Stimulated activated CD4-positive, alpha-beta T cell treated with anti-CD3 and anti-CD28 coated beads, Interleukin-2, amount 100 ng/mL, for 24 hours (primary cell): Measurements from ENCODE around the gene CECR2.

ENCODE experiments used
- DNase-seq, 2 donors: peaks; one replicate each; pipeline ENCODE4 v3.0.0-alpha.2; 2020

CECR2 gene

DNA sequence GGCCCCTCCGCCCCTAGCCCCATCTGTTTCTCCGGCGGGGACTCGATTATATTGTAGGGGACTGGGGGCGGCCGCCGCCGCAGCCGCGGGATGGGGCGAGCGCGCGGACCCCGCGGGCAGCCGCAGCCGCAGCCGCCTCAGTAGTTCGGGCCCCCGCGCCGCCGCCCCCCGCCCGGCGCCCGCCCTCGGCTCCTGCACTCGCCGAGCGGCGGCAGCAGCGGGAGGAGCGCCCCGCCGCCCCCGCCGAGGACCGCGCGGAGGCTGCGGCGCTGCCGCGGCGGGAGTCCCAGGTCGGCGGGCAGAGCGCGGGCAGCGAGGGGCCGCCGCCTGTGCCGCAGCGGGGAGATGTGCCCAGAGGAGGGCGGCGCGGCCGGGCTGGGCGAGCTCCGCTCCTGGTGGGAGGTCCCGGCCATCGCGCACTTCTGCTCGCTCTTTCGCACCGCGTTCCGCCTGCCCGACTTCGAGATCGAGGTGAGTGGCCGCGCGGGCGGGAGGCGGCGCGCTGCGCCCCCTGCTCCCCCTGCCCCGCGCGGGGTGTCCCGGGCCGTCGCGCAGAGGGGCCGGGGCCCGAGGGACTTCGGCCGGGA is at the start of gene CECR2:
CECR2 (plus strand) TSS at position 22 of the 587 bp plus-strand sequence; CDS start at position 346, 324 bp downstream.
- peak; percentile 25 to 44 for DNase-seq

DNA sequence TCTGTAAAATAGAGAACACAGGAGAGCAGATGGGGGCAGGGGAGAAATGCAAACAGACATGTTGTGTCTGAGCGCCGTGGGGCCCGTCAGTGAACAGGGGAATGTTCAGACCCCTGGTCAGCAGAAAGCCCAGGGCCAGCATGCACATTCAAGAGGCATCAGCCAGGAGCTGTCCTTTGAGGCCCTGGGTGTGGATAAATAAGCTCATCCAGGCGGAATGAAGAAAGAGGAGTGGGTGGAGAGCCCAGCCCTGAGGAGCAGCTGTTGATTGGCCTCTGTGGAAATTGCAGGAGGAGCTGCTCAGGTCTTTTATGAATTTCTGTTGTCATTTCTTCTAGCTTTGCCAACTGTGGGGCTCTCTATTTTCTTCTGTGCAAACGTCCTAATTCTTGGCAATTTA is 49.7 kb upstream of the CECR2 start:
- DNase-seq, result no peak

DNA sequence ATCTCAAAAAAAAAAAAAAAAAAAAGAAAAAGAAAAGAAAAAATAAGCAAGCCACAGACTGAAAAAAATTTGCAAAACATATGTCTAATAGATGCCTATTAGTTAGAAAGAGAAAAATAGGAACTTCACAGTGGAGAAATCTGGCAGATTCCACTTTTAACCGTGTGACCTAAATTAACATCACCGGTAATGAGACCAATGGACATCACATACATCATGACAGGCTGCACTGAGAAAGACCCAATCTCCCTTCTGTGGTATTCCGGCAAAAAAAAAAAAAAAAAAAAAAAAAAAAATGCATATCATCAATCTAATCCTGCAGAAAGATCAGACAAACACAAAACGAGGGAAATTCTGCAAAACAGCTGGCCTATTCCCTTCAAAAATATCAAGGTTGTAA is 46.7 kb upstream of the CECR2 start:
- DNase-seq, result no peak

GRCh38 chr22:17331690-17332089 is 37.6 kb upstream of the CECR2 start:
- no peak for DNase-seq

DNA sequence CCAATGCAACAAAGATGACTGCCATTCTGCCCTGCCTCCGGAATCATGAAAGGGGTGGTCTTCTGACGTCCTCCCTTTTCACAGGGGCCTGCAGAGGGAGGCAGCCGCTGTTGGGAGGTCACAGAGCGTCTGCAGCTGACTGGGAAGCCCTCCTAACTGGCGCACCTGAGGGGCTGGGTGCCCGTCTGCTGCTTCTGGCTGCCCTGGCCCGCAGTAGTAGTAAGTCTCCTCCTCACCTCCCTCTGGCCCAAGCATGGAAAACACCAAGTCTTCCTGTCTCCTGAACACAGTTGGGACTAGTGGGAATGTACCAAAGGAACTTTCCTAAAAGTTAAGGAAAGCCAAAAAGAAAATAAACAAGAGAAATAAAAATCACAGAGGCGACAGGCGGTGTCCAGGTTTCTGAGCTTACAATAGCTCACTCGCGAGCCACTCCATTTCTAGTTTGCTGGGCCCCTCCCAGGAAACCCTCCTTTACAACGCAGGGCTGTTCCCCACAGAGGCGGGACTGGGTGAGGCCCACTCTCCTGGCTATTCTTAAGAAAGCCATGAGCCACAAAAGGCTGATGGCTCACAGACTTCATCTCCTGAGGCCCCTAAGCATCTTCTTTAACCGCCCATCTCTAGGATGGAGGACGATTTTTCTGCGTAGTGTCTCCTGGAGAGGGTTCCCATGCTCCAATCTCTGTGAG is 37.0 kb upstream of the CECR2 start:
- no peak for DNase-seq

- DNase-seq, result no peak
Measured at GRCh38 chr22:17334059-17334458, 35.2 kb upstream of the CECR2 start.

GRCh38 chr22:17334983-17335382 is 34.3 kb upstream of the CECR2 start:
- no peak for DNase-seq

DNA sequence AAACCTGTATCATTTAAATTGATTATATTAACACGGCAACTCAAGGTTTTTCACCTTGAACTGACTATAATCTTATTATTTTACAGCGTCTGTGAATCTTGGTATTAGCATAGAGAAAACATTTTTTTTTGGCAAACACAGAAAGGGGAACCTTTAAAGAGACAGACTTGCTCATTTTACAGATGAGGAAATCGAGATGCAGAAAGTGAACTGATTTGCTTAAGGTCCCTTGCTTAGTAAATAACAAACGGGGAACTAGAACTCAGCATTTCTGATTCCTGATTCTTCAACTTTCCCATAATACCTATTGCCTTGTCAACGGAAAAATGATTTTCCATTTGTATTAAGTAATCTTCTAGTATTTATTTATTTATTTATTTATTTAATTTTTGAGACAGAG is 33.2 kb upstream of the CECR2 start:
- no peak for DNase-seq

DNA sequence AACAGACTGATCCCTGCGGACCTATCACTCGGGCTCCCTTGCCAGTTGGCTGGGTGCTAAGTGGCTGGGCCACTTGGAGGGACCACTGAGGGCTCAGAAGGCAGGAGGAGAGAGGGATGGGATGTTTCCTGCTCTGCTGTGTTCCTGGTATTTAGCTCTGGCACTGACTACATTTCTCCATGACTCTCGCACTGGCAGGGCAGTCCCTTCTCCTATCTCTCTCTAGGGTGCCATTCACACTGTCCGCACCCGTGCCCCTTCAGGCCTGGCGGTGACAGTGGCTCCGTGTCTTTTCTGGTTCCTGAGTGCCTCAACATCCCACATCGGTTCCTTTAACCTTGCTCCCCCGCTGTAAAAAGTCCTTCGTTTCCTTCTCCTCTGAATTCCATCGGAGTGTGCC is 31.6 kb upstream of the CECR2 start:
- DNase-seq, result no peak

GRCh38 chr22:17339095-17339693 is 30.1 kb upstream of the CECR2 start:
- DNase-seq, result no peak

DNA sequence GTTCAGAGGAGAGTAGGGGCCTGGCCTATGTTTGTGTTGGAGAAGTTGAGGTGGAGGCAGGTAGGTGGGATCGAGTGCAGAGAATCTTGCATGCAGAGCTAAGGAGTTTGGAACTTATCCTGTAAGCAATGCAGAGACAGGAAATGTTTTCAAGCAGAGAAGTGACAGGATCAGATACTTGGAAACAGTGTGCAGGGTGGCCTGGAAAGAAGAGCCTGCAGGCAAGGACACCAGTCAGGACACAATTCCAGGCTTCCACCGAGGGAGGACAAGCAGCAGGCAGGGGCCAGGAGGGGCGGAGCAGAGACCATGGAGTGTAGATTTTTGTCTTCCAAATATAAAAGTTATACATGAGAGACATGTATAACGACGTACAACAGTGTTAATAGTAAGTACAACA is 26.9 kb upstream of the CECR2 start:
- DNase-seq, result no peak

- DNase-seq, result no peak
Measured at GRCh38 chr22:17343766-17344165, 25.5 kb upstream of the CECR2 start.

DNA sequence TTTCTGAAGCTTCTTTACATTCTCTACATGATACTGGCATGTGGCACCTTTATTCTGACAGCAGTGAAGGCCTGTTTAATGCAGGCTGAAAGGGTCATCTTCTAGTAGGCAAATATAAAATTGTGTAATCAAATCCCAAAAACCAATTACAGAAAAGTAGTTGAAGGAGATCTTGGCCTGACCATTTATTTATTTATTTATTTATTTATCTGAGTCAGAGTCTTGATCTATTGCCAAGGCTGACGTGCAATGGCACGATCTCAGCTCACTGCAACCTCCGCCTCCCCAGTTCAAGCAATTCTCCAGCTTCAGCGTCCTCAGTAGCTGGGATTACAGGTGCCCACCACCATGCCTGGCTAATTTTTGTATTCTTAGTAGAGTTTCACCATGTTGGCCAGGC is 22.7 kb upstream of the CECR2 start:
- DNase-seq, result no peak

DNA sequence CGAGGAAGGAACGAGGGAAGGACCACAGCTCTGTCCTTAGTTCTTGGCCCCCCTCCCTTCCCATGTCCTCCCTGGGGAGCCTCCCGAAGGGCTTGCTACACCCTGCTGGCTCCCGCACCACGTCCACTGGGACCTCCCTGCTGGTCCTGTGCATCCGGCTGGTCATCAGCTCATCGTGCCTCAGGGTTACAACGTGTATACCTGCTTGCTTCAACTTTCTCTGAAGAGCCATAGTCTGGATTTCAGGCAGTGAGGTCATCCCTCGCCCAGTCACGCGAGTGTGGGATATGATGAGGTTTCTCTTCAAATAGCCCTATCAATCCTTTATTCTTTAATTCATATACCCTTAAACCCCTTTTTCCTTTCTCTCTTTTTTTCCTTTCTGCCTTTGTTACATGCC is 21.5 kb upstream of the CECR2 start:
- no peak for DNase-seq

DNA sequence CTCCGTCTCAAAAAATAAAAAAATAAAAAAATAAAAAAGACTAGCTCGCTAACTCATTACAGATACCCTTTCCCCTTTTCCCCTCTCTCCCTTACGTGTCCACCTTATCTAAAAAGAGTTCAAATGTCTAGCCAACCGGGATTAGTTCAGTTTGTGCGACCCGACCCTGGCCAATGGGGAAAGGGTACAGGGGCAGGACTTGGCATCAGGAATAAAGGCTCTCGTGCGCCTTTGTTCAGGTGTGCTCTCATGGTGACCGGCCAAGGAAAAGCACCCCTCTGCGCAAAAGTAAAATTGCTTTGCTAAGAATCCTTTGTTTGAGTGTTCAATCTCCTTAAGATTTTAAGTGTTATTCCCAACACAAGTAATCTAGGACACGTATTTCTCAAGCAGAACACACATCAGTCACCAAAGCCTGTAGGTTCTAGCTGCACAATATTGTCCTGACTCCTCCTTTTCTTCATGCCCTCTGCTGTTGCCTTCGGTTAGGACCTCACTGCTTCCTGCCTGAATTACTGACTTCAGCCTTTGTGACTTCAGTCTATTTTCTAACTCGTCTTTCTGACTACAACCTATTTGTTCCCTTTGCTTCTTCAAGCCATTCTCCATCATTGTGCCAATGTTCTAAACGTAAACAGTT is 20.7 kb upstream of the CECR2 start:
- no peak for DNase-seq

- DNase-seq, result no peak
Measured at GRCh38 chr22:17349172-17349571, 20.1 kb upstream of the CECR2 start.

GRCh38 chr22:17350292-17350691 is 19.0 kb upstream of the CECR2 start:
- DNase-seq, result no peak

GRCh38 chr22:17352798-17353197 is 16.5 kb upstream of the CECR2 start:
- no peak for DNase-seq

- no peak for DNase-seq
Measured at GRCh38 chr22:17357688-17358087, 11.6 kb upstream of the CECR2 start.

- DNase-seq, result no peak
Measured at GRCh38 chr22:17358415-17358814, 10.8 kb upstream of the CECR2 start.

GRCh38 chr22:17359501-17359900 is 9.8 kb upstream of the CECR2 start:
- no peak for DNase-seq

- DNase-seq, result no peak
Measured at GRCh38 chr22:17366329-17366728, 2.9 kb upstream of the CECR2 start.

DNA sequence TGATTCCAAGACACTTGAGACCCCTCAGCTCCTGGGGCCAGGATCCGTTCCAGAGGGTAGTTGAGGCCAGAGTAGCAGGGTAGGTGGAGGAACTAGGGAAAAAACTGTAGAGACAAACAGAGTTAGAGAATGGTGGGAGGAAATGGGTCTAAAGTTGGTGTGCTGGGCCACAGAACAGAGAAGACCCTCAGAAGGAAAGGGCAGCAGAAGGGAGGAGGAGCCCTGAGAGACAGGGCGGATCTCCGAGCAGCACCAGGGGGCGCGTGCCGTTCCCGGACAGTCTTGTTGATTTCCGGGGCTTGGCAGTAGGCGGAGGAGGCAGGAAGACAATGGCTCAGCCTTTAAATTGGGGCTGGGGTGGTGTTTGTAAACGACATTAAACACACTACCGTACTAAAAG is 2.4 kb upstream of the CECR2 start:
- peak; percentile 25 to 58 for DNase-seq

DNA sequence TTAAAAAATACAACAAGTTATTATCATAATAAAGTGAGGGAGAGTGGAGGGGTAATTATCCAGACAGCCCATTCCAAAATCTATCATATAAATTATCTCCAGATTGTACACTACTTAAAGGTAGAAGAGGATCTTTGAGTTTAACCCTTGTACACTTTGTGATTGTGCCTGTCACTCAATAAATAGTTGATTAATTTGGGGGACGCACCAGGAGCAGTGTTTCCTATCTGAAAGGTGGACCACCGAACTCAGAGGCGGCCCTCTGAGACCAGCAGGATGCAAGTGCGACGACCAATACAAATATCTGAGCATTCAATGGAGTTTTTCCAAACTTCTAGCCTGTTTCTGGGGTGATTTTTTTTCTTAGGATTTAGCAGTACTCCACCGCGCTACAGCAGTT is 1.1 kb upstream of the CECR2 start:
- DNase-seq, result no peak
